DND-41 (cell line): ENCODE measurements around the gene CMSS1.

Experiments used
- ATAC-seq: fragments of 200-7000 bp; cut with Tn5 transposase; 3 replicates; pipeline ENCODE4 v1.9.1; 2021; ENCODE audit warnings: low read depth; ENCODE audit not compliant: insufficient read depth
- DNase-seq: peaks from one replicate; pipeline ENCODE4 v3.0.0-alpha.2; 2020
- H2AFZ ChIP-seq: 2 replicates; pipeline ENCODE4 v1.6.0; 2012; ENCODE audit warnings: low read depth, low read length
- H3K27ac ChIP-seq: 2 replicates; pipeline ENCODE4 v1.5.1; 2012; ENCODE audit warnings: low read length, inconsistent platforms
- H3K27me3 ChIP-seq: fragments of 200-600 bp; sonication (generic); 2 replicates; pipeline ENCODE4 v1.6.0; 2012; ENCODE audit warnings: low read length, mild to moderate bottlenecking, inconsistent platforms; ENCODE audit not compliant: insufficient read depth, poor library complexity
- H3K36me3 ChIP-seq: 2 replicates; pipeline ENCODE4 v1.5.1; 2012; ENCODE audit warnings: low read length, inconsistent platforms; ENCODE audit not compliant: insufficient read depth
- H3K4me1 ChIP-seq: 2 replicates; pipeline ENCODE4 v1.5.1; 2012; ENCODE audit warnings: mild to moderate bottlenecking, low read length; ENCODE audit not compliant: insufficient read depth
- H3K4me2 ChIP-seq: 2 replicates; pipeline ENCODE4 v1.6.0; 2012; ENCODE audit warnings: mild to moderate bottlenecking, moderate library complexity, low read length, inconsistent platforms; ENCODE audit not compliant: insufficient read depth
- H3K4me3 ChIP-seq, 2 experiments: fragments of 200-600 bp in 1 of 2; shearing (Covaris generic) in 1 of 2; 2 replicates each; pipeline ENCODE4 v1.5.1; 2012 to 2016; ENCODE audit warnings: inconsistent platforms in 2 of 2, low read length in 2 of 2, mild to moderate bottlenecking in 2 of 2, low read depth in 1 of 2, moderate library complexity in 1 of 2
- H3K79me2 ChIP-seq: 2 replicates; pipeline ENCODE4 v1.6.0; 2012; ENCODE audit warnings: low read length, inconsistent platforms; ENCODE audit not compliant: insufficient read depth
- H3K9ac ChIP-seq: 2 replicates; pipeline ENCODE4 v1.6.0; 2012; ENCODE audit warnings: low read depth, mild to moderate bottlenecking, inconsistent platforms, low read length, moderate library complexity
- H3K9me3 ChIP-seq: 2 replicates; pipeline ENCODE4 v1.5.1; 2012; ENCODE audit warnings: low read length, moderate library complexity, mild to moderate bottlenecking, inconsistent platforms; ENCODE audit not compliant: insufficient read depth, severe bottlenecking
- H4K20me1 ChIP-seq: 2 replicates; pipeline ENCODE4 v1.6.0; 2012; ENCODE audit warnings: low read length; ENCODE audit not compliant: insufficient read depth
- CTCF ChIP-seq: IDR thresholded peaks from 2 replicates; pipeline ENCODE4 v1.5.1; 2012; ENCODE audit warnings: borderline replicate concordance, low read length, moderate library complexity, mild to moderate bottlenecking; ENCODE audit not compliant: poor library complexity, severe bottlenecking; ENCODE audit errors: extremely low read depth
- EZH2 ChIP-seq: IDR thresholded peaks from 3 replicates; pipeline ENCODE4 v1.6.1; 2012; ENCODE audit warnings: borderline replicate concordance, low read depth, mild to moderate bottlenecking, moderate library complexity, low read length, inconsistent platforms; ENCODE audit not compliant: severe bottlenecking

The CMSS1 gene

GRCh38 chr3:100073714-100074307, 256.1 kb downstream of the CMSS1 start:
- Histone ChIP-seq H3K36me3 (no peaks in the 10 kb centered on the region), H3K4me3 (no peak overlapping the region), H2AFZ (peak overlapping the region; percentile 2), H3K27ac (peak overlapping the region; percentile 22; the same call in 1 of the 2 replicates), H3K9ac (no peak overlapping the region), H3K9me3 (no peaks in the 10 kb centered on the region), H3K79me2 (no peaks in the 10 kb centered on the region), H3K4me2 (peak overlapping the region; percentile 35; the same call in 1 of the 2 replicates), H3K27me3 (no peaks in the 10 kb centered on the region), H3K4me1 (peaks cover 31% of the 10 kb centered on the region), H4K20me1 (no peaks in the 10 kb centered on the region)
- DNase-seq (peak; percentile 40), ATAC-seq (peak; percentile 32; the same call in 1 of the 3 replicates)
- no peak for TF ChIP-seq EZH2
- TF ChIP-seq CTCF = no peak

- Histone ChIP-seq H3K9me3 (no peaks in the 10 kb centered on the region), H3K79me2 (no peaks in the 10 kb centered on the region), H3K4me3 (no peak overlapping the region), H3K4me1 (peaks cover 26% of the 10 kb centered on the region), H3K27me3 (no peaks in the 10 kb centered on the region), H3K9ac (no peak overlapping the region), H4K20me1 (no peaks in the 10 kb centered on the region), H3K27ac (no peak overlapping the region), H3K36me3 (no peaks in the 10 kb centered on the region), H3K4me2 (no peak overlapping the region), H2AFZ (no peak overlapping the region)
- no peak for TF ChIP-seq EZH2
- no peak for TF ChIP-seq CTCF
- ATAC-seq = no peak
- no peak for DNase-seq
These were observed 257.5 kb downstream of the CMSS1 start for GRCh38 chr3:100075196-100075595.

DNA sequence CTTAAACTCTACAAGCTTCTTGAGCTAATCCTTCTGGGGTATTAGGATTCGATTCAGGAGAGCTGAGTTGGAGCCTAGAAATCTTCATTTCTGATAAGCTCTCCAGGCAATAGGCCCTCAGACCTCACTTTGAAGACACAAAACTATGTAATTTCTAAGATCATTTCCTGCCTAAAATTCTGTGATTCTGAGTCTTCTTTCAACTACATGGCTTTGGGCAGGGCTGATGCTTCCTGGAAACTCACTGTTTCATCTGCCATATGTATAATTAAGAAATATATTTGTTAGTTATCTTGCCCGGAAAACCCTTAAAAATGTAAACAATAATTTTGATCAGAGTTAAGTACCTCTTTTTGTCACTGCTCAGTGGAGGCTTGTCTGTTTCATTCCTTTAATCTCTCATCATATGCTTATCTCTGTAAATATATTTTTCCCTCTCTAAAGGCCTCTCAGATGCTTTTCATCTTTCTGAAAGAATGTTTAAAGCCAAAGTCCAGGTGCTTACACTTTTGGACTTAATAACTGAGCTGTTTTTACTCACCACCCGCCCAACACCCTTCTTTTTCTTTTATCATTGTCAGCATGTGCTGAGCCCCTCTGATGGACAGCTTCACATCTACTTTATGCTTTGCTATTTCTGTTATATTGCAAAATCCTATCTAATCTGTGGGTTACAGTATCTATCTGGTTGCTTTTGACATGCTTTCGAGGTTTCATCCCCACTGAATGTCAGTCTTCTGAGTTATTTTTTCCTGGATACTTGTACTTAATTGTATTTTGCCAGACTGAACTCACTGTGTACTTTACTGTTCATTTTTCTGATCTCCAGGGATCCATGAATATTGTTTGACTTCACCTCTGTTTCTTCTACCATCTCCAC, 258.4 kb downstream of the CMSS1 start:
- Histone ChIP-seq H3K27me3 (no peaks in the 10 kb centered on the region), H3K9me3 (no peaks in the 10 kb centered on the region), H3K4me2 (no peak overlapping the region), H4K20me1 (no peaks in the 10 kb centered on the region), H3K4me3 (no peak overlapping the region), H3K27ac (no peak overlapping the region), H3K79me2 (no peaks in the 10 kb centered on the region), H3K4me1 (peaks cover 26% of the 10 kb centered on the region), H2AFZ (no peak overlapping the region), H3K36me3 (no peaks in the 10 kb centered on the region), H3K9ac (no peak overlapping the region)
- ATAC-seq = no peak
- DNase-seq = no peak
- TF ChIP-seq EZH2 (no peak), CTCF (no peak)
